GM18520 (cell line): ENCODE data around the gene MB.

Experiments
- ATAC-seq: cut with Tn5 transposase; IDR thresholded peaks from one replicate; pipeline ENCODE4 v1.9.1; 2021; ENCODE audit not compliant: unreplicated experiment

The MB gene

DNA sequence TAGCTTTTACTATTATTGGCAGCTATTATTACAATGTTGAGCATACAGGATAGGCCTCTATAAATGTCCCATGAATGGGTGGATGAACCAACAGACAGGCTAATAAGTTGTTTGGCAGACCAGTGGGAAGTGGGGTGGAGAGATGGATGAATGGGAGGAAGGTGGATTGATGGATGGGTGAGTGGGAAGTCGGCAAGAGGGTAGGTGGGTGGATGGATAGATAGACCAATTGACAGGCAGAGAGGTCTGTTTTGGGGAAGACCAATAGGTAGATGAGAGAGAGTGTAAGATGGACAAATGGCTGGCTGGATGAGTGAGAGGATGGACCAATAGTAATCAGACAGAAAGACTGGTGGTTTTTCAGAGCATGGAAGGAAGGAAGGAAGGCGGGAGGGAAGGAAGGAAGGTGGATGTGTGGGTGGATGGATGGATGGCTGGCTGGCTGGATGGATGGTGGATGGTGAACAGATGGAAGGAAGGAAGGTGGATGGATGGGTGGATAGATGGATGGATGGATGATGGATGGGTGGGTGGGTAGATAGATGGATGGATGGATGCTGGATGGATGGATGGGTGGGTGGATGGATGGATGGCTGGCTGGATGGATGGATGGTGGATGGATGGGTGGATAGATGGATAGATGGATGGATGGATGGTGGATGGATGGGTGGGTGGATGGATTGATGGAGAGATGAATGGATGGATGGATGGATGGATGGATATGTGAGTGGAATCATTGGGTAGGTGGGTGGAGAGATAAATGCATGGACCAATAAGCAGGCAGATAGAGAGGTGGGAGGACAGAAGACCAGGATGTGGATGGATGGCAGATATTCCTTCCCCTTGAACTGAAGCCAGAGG is 39.1 kb downstream of the MB start:
- ATAC-seq: no peak

DNA sequence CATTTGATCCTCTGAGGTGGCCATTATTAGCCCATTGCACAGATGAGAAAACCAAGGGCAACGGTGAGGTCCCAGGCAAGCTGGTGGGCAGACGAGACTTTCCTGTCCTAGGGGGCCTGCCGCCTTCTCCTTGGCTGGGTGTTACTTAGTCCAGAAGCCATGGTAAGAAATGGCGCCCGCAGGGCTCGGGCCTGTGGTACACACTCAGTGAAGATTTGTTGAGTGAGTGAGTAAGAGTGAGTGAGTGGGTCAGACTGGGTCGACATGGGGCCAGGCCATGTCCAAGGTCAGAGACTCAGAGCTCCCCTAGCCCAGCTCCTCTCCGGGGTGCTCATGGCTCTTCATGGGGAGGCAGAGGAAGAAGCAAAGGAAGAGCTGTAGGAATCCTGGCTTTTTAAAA is 40.5 kb downstream of the MB start:
- no peak for ATAC-seq

DNA sequence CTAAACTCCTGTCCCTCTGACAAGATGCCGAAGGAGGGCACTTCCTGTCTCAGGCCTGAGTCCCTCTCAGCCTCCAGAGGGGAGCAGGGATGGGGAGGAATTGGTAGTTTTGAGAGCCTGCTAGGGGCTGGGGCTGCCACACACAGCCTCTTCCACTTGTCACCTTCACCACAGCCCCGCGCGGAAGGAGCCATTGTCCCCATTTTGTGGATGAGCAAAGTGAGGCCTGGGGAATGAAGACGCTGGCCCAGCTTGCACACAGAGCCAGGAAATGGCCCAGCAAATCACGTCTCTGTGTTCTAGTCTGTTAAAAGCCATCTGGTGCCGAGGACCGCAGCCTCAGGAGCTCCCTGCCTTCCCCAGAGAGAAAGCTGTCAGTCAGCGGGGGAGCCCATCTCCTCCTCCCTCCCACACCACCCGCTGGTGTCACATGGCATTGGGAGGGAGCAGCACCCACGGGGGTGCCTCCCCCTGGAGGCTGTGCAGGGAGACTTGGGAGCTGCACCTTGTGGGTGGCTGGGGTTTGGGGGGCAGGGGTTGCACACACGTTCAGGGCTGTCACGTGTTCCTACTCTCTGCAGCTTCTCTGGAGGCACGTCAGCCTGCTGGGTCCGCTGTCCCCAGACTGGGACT is 41.9 kb downstream of the MB start:
- no peak for ATAC-seq

DNA sequence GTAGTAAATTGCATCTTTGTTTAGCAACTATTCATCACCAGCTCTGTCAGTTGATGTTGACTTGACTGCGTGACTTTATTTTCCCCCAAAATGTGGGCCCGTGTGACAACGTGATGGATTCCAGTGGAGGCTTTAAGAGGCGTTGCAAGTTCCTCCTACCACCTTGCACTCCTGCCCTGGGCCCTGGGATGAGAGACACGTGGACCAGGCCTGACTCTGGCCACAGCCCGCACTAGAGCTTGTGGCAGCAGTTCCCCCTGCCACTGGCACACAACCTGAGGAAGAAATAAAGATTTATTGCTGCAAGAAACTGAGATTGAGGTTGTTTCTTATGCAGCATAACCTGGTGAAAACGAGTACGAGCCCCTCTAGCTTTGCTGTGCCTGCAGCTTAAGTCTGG is 44.6 kb downstream of the MB start:
- ATAC-seq: no peak

GRCh38 chr22:35570686-35571194 is 46.4 kb downstream of the MB start:
- ATAC-seq: no peak

GRCh38 chr22:35569916-35570315 is 47.2 kb downstream of the MB start:
- no peak for ATAC-seq

DNA sequence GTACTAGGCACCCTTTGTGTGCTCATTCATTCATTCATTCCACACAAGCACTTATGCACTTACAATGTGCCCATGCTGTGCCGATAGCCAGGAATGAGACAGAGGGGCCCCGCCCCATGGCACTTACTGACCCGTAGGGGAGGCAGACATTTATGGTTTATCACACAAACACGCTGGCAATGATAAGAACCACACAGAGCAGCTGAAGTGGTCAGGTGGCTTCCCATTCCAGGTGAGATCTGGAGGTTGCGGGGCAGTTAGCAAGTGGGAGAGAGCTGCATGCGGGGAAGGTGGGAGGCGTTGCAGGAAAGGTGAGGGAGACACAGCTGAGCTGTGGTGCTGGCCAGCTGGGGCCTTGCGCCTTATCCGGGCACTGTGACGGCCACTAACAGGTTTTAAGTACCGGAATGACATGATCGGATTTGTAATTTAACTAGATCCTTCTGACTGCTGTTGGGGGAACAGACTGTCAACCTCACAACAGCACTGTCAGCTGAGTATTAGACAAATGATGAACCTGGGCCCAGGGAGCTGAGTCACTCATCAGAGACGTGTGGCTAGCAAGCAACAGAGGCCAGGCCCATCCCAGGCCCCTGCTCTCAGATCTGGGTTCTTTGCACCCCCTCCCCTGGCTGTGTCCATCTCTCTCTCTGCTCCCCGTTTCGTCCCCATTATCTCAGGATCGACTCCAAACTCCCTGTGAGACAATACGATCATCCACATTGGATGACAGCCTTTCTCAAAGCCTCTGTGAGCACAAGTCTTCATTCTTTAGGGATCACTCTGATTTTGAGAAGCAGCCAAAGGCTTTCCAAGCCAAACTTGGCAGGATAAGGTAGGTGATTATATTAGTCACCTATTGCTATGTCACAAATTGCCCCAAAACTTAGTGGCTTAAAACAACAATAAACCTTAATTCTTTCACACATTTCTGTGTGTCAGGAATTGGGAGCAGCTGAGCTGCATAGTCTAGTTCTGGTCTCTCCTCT is 48.1 kb downstream of the MB start:
- no peak for ATAC-seq

GRCh38 chr22:35567351-35568141 is 49.6 kb downstream of the MB start:
- ATAC-seq: no peak

GRCh38 chr22:35564975-35565867 is 51.9 kb downstream of the MB start:
- no peak for ATAC-seq

- no peak for ATAC-seq
Observed at GRCh38 chr22:35563211-35563610, 53.9 kb downstream of the MB start.

GRCh38 chr22:35561796-35562526 is 55.2 kb downstream of the MB start:
- ATAC-seq: no peak

DNA sequence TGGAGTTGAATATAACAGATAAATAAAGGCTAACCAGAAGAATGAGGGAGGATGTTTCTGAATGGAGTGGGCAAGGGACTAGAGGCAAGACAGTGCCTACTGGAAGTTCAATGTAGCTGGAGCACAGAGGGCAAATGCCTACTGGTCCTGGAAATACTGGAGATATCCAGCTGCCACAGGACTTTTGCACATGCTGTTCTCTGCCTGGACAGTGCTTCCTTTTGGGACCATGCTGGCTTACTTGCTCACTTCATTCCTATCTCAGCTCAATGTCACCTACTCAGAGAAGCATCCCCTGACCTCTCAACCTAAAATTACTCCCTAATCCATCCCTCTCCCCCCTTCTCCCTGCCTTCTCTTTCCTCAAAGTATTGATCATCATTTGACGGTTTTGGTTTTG is 56.3 kb downstream of the MB start:
- ATAC-seq: no peak

DNA sequence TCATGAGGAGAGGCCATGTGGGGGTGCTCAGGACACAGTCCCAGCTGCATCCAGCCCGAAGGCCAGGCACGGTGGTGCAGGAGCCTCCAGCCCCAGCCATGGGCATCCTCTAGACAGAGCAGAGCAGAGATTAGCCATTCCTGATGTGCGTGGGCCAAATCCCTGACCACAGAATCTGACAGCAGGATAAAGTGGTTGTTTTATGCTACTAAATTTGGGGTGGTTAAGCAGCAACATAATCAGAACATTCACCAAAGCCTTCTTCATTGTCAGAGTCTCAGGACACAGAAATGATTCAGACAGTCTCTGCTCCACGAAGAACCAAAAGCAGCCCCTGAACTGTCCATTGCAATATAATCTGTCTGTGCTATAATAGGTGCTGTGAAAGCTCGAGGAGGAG is 56.8 kb downstream of the MB start:
- no peak for ATAC-seq

DNA sequence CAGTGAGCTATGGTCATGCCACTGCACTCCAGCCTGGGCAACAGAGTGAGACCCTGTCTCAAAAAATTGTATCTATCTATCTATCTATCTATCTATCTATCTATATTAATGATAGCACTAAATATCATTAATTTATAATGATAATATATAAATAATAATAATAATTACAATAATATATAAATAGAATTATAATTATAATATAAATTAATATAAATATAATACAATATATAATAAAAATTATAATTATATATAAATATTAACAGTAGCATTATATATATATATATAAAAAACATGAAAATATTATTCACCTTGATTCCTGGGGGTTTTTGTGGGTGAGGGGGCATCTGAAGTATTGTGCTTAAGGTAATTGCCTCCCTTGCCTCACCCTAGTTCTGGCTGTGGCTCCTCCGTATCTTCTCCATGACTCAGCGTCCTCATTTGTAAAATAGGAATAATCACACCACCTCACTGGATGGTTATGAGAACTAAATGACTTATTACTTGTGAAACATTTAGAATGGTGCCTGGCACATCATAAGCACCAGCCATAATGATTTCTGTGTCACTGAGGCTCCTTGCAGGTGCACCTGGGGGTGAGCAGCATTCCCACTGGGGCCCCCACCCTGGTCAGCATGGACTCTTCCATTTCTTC is 57.6 kb downstream of the MB start:
- no peak for ATAC-seq

- no peak for ATAC-seq
Observed at GRCh38 chr22:35558719-35559118, 58.4 kb downstream of the MB start.

GRCh38 chr22:35558031-35558430 is 59.1 kb downstream of the MB start:
- no peak for ATAC-seq
